ENCODE measurements around the gene CBFA2T3. TPM values are rescaled to one million over a fixed set of nuclear protein-coding genes. Genes with fewer than 3 reads are reported as not detected.
A peak's percentile ranks its signal among the peaks of the same experiment; 100 is the strongest.

Gene CBFA2T3
- total RNA-seq, 4 donors from 2014 or later, result 0.95 to 7.3 (median 3.3) TPM

- no peak overlapping the region for H3K27ac ChIP-seq
- DNase-seq (no peak), ATAC-seq (no peak)
- in situ Hi-C loops (cut with MboI; ENCODE audit: low sequenced_read_pairs in 4 of 4) (no loop called here), intact Hi-C loops (cut with DNase I; ENCODE audit: low total_unique reads) (loop anchor here (10.0 kb wide), 1 partner anchor 51 kb away; the partner anchor contains the start of genes GALNS and TRAPPC2L)
- TF ChIP-seq POLR2A (IDR thresholded peaks at IDR 0.05) (no peak), CTCF (IDR thresholded peaks at IDR 0.05 in 4 of 5, conservative IDR thresholded peaks at IDR 0.05 in 1 of 5) (no peak)
- no peaks in the 10 kb centered on the region for H3K36me3 ChIP-seq
- peaks cover 10 to 23% of the 10 kb centered on the region in 2 donors for H3K4me1 ChIP-seq
- no peak overlapping the region for H3K4me3 ChIP-seq
- no peaks in the 10 kb centered on the region for H3K9me3 ChIP-seq
- H3K27me3 ChIP-seq, result no peaks in the 10 kb centered on the region
Observed at GRCh38 chr16:88906020-88906419, 71.0 kb downstream of the CBFA2T3 start.

- no peak overlapping the region for H3K4me3 ChIP-seq
- H3K4me1 ChIP-seq, result peaks cover 7 to 20% of the 10 kb centered on the region in 2 donors
- H3K27ac ChIP-seq, result no peak overlapping the region
- in situ Hi-C loops (cut with MboI; ENCODE audit: low sequenced_read_pairs in 4 of 4) (no loop called here), intact Hi-C loops (cut with DNase I; ENCODE audit: low total_unique reads) (loop anchor here (10.0 kb wide), 1 partner anchor 51 kb away; the partner anchor contains the start of genes GALNS and TRAPPC2L)
- no peaks in the 10 kb centered on the region for H3K36me3 ChIP-seq
- no peaks in the 10 kb centered on the region for H3K9me3 ChIP-seq
- TF ChIP-seq CTCF (IDR thresholded peaks at IDR 0.05 in 4 of 5, conservative IDR thresholded peaks at IDR 0.05 in 1 of 5), result no peak
- no peak for TF ChIP-seq POLR2A (IDR thresholded peaks at IDR 0.05)
- DNase-seq, result no peak
- no peaks in the 10 kb centered on the region for H3K27me3 ChIP-seq
- ATAC-seq, result no peak
Observed at GRCh38 chr16:88905563-88905962, 71.4 kb downstream of the CBFA2T3 start.

GRCh38 chr16:88904676-88905365 lies 72.2 kb downstream of the CBFA2T3 start:
- no peak overlapping the region for H3K4me3 ChIP-seq
- peak overlapping the region in 2 of 4 donors; percentile 25 to 39 for H3K27ac ChIP-seq

GRCh38 chr16:88903267-88903666 lies 73.7 kb downstream of the CBFA2T3 start:
- ATAC-seq, result peak; percentile 59 to 72
- Histone ChIP-seq H3K9me3 (no peaks in the 10 kb centered on the region), H3K4me3 (no peak overlapping the region), H3K4me1 (peaks cover 7 to 20% of the 10 kb centered on the region in 2 donors), H3K36me3 (no peaks in the 10 kb centered on the region), H3K27ac (peak overlapping the region; percentile 64 to 83 (median 73)), H3K27me3 (no peaks in the 10 kb centered on the region)
- intact Hi-C loops (cut with DNase I; ENCODE audit: low total_unique reads), result loop anchor here (10.0 kb wide), 1 partner anchor 48 kb away; the partner anchor contains the start of genes GALNS and TRAPPC2L
- TF ChIP-seq POLR2A (IDR thresholded peaks at IDR 0.05), result peak in 1 of 2 donors; percentile 66
- no peak for TF ChIP-seq CTCF (IDR thresholded peaks at IDR 0.05 in 4 of 5, conservative IDR thresholded peaks at IDR 0.05 in 1 of 5)
- DNase-seq, result peak; percentile 36 to 71
- in situ Hi-C loops (cut with MboI; ENCODE audit: low sequenced_read_pairs in 4 of 4), result no loop called here

More at GRCh38 chr16:88904676-88905365, 72.2 kb downstream of the CBFA2T3 start:
- no peak for DNase-seq
- Histone ChIP-seq H3K36me3 (no peaks in the 10 kb centered on the region), H3K4me1 (peaks cover 7 to 20% of the 10 kb centered on the region in 2 donors), H3K9me3 (no peaks in the 10 kb centered on the region), H3K27me3 (no peaks in the 10 kb centered on the region)
- ATAC-seq, result no peak
- TF ChIP-seq POLR2A (IDR thresholded peaks at IDR 0.05) (no peak), CTCF (IDR thresholded peaks at IDR 0.05 in 4 of 5, conservative IDR thresholded peaks at IDR 0.05 in 1 of 5) (no peak)
- in situ Hi-C loops (cut with MboI; ENCODE audit: low sequenced_read_pairs in 4 of 4) (no loop called here), intact Hi-C loops (cut with DNase I; ENCODE audit: low total_unique reads) (loop anchor here (10.0 kb wide), 1 partner anchor 50 kb away; the partner anchor contains the start of genes GALNS and TRAPPC2L)
